Calu3 (cell line): ENCODE data around the gene TMEM132D. TPM values are rescaled to one million over a fixed set of nuclear protein-coding genes. Genes with fewer than 3 reads are reported as not detected.
"Not testable (repeated sequence)": the region's sequence is repeated elsewhere in the genome, so short reads cannot be mapped to it uniquely, and the experiment has no call there.

ENCODE experiments used
- BruUV-seq: library from RNA; stranded (reverse); fragments of 400-500 nt; replicated peaks from 2 replicates; lab custom pipeline; 2021; lab: Mats Ljungman, UMichigan
- CTCF ChIA-PET: fragments of 300-600 bp; sonication (Branson Sonifier 250); formaldehyde crosslinking; loops from one replicate; lab custom pipeline; 2022; ENCODE audit warnings: antibody characterized with exemption; lab: Charles Lee
- DNase-seq: peaks from one replicate; pipeline ENCODE4 v3.0.0; 2022
- H3K27ac Mint-ChIP-seq: one replicate; pipeline ENCODE4 v1.8.0; 2022; ENCODE audit warnings: mixed read lengths; ENCODE audit not compliant: unreplicated experiment
- H3K27me3 Mint-ChIP-seq: one replicate; pipeline ENCODE4 v1.8.0; 2022; ENCODE audit warnings: mixed read lengths; ENCODE audit not compliant: unreplicated experiment
- H3K36me3 Mint-ChIP-seq: one replicate; pipeline ENCODE4 v1.8.0; 2022; ENCODE audit warnings: mild to moderate bottlenecking, moderate library complexity, mixed read lengths; ENCODE audit not compliant: insufficient read depth, unreplicated experiment
- H3K4me1 Mint-ChIP-seq: one replicate; pipeline ENCODE4 v1.8.0; 2022; ENCODE audit warnings: mild to moderate bottlenecking, low read depth, mixed read lengths; ENCODE audit not compliant: unreplicated experiment
- H3K4me3 Mint-ChIP-seq: one replicate; pipeline ENCODE4 v1.8.0; 2022; ENCODE audit warnings: mild to moderate bottlenecking, low read depth, moderate library complexity, mixed read lengths; ENCODE audit not compliant: unreplicated experiment
- H3K9me3 Mint-ChIP-seq: one replicate; pipeline ENCODE4 v1.8.0; 2022; ENCODE audit warnings: low read depth, mixed read lengths; ENCODE audit not compliant: unreplicated experiment
- CTCF ChIP-seq: fragments of 200-600 bp; IDR thresholded peaks from one replicate; pipeline ENCODE4 v1.8.0; 2022; ENCODE audit warnings: antibody characterized with exemption; ENCODE audit not compliant: unreplicated experiment
- intact Hi-C: fragments of 100-400 bp; cut with micrococcal nuclease; formaldehyde crosslinking; loops from one replicate; pipeline ENCODE4 v1.10.0; 2022; ENCODE audit not compliant: unreplicated experiment
- total RNA-seq: library from RNA; stranded (reverse); gene quantifications from 2 replicates; pipeline ENCODE4 v1.2.3, GENCODE V29; 2022

TMEM132D gene
- total RNA-seq, 1 experiment from 2014 or later = not detected

- H3K36me3 Mint-ChIP-seq = no peaks in the 10 kb centered on the region
- BruUV-seq = no TSS peak
- no peak for TF ChIP-seq CTCF
- intact Hi-C loops = no loop called here
- DNase-seq = no peak
- peaks cover 16% of the 10 kb centered on the region for H3K9me3 Mint-ChIP-seq
- no peaks in the 10 kb centered on the region for H3K27me3 Mint-ChIP-seq
- H3K27ac Mint-ChIP-seq = no peak overlapping the region
- no peak overlapping the region for H3K4me3 Mint-ChIP-seq
- no peaks in the 10 kb centered on the region for H3K4me1 Mint-ChIP-seq
- CTCF ChIA-PET = no interaction called here
Observed at GRCh38 chr12:129900306-129900705, 3.5 kb downstream of the TMEM132D start.

GRCh38 chr12:129899045-129899444 lies 4.8 kb downstream of the TMEM132D start:
- BruUV-seq = not testable (repeated sequence)

GRCh38 chr12:129893691-129894090 lies 10.1 kb downstream of the TMEM132D start:
- H3K27ac Mint-ChIP-seq = no peak overlapping the region
- no peak for TF ChIP-seq CTCF
- no TSS peak for BruUV-seq
- intact Hi-C loops = no loop called here
- H3K9me3 Mint-ChIP-seq = peaks cover 27% of the 10 kb centered on the region
- H3K36me3 Mint-ChIP-seq = no peaks in the 10 kb centered on the region
- no peaks in the 10 kb centered on the region for H3K4me1 Mint-ChIP-seq
- no peak overlapping the region for H3K4me3 Mint-ChIP-seq
- CTCF ChIA-PET = no interaction called here
- no peak for DNase-seq
- no peaks in the 10 kb centered on the region for H3K27me3 Mint-ChIP-seq

More at GRCh38 chr12:129899045-129899444, 4.8 kb downstream of the TMEM132D start:
- intact Hi-C loops, DNase-seq, H3K4me1 Mint-ChIP-seq, H3K27me3 Mint-ChIP-seq, H3K4me3 Mint-ChIP-seq, H3K36me3 Mint-ChIP-seq, CTCF ChIA-PET, H3K27ac Mint-ChIP-seq: not testable (repeated sequence)
- H3K9me3 Mint-ChIP-seq = peaks cover 19% of the 10 kb centered on the region

GRCh38 chr12:129887101-129887500 lies 16.7 kb downstream of the TMEM132D start:
- H3K27ac Mint-ChIP-seq = no peak overlapping the region
- intact Hi-C loops = no loop called here
- CTCF ChIA-PET = no interaction called here
- no peaks in the 10 kb centered on the region for H3K4me1 Mint-ChIP-seq
- DNase-seq = no peak
- TF ChIP-seq CTCF = no peak
- no peaks in the 10 kb centered on the region for H3K36me3 Mint-ChIP-seq
- peaks cover 7% of the 10 kb centered on the region for H3K9me3 Mint-ChIP-seq
- H3K4me3 Mint-ChIP-seq = no peak overlapping the region
- H3K27me3 Mint-ChIP-seq = no peaks in the 10 kb centered on the region
- BruUV-seq = no TSS peak

- no peak overlapping the region for H3K27ac Mint-ChIP-seq
- no peaks in the 10 kb centered on the region for H3K27me3 Mint-ChIP-seq
- H3K9me3 Mint-ChIP-seq = peaks cover 8% of the 10 kb centered on the region
- no peak overlapping the region for H3K4me3 Mint-ChIP-seq
- BruUV-seq = no TSS peak
- CTCF ChIA-PET = no interaction called here
- intact Hi-C loops = no loop called here
- TF ChIP-seq CTCF = no peak
- no peaks in the 10 kb centered on the region for H3K4me1 Mint-ChIP-seq
- H3K36me3 Mint-ChIP-seq = no peaks in the 10 kb centered on the region
- DNase-seq = no peak
Observed at GRCh38 chr12:129886541-129886940, 17.3 kb downstream of the TMEM132D start.
